ENCODE data around the gene CRYGS. TPM values are rescaled to one million over a fixed set of nuclear protein-coding genes. Genes with fewer than 3 reads are reported as not detected.
"Not testable (repeated sequence)": the region's sequence is repeated elsewhere in the genome, so short reads cannot be mapped to it uniquely, and the experiment has no call there.

CRYGS gene
- total and polyA plus RNA-seq, 10 donors, result 4.2 to 24.8 (median 6.8) TPM

DNA sequence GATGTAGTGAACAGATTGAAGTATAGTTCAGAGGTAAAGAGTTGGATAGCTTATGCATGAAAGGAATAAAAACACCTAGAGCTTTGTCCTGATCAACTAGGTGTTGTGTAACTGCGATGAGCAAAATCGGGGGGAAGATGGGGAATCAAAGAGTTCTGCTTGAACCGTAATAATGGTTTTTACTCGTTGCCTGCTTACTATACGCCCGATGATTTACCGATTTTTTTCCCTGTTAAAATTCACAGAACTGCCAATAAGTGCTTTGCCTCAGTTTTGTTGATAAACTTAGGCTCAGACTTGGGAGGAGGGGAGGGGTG is 25.6 kb upstream of the CRYGS start:
- intact Hi-C loops (cut with DNase I; ENCODE audit: low total_unique reads), result loop anchor here (10.0 kb wide), 1 partner anchor 215 kb away; the partner anchor contains the start of gene EIF4A2
- WGBS, 5 donors, result 5 to 13% (median 7%) methylated on average over 7 of the region's 7 CpGs
- H3K4me1 ChIP-seq, result peaks cover 27 to 88% (median 59%) of the 10 kb centered on the region in 6 donors

DNA sequence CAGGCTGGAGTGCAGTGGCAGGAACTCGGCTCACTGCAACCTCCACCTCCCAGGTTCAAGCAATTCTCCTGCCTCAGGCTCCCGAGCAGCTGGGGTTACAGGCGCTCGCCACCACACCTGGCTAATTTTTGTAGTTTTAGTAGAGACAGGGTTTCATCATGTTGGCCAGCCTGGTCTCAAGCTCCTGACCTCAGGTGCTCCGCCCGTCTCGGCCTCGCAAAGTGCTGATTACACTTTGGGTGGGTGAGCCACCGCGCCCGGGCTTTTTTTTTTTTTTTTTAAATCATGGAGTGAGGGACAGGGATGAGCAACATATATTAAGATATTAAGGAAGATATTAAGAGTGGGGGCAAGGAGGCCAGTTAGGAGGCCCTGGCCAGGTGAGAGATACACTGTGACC is 25.2 kb upstream of the CRYGS start:
- Histone ChIP-seq H3K4me3 (peak overlapping the region in 7 of 8 donors; percentile 68 to 92 (median 82)), H3K36me3 (peaks cover 0 to 25% (median 17%) of the 10 kb centered on the region in 6 donors), H3K4me1 (peaks cover 24 to 88% (median 58%) of the 10 kb centered on the region in 6 donors), H3K27ac (peak overlapping the region in 5 of 8 donors; percentile 90 to 97 (median 94))
- H3K9me3 ChIP-seq; intact Hi-C loops (cut with DNase I; ENCODE audit: low total_unique reads); H3K27me3 ChIP-seq (replicated peaks in 1 of 7): not testable (repeated sequence)
- WGBS, 5 donors, result 86 to 96% (median 92%) methylated on average over 11 of the region's 11 CpGs
- peak; percentile 74 for DNase-seq

More for the DNA sequence above, 25.6 kb upstream of the CRYGS start:
- peaks cover 0 to 28% (median 19%) of the 10 kb centered on the region in 6 donors for H3K36me3 ChIP-seq
- no peaks in the 10 kb centered on the region for H3K9me3 ChIP-seq
- H3K27me3 ChIP-seq (replicated peaks in 1 of 7), result no peaks in the 10 kb centered on the region
- DNase-seq, result no peak
- TF ChIP-seq, protein P1, sequence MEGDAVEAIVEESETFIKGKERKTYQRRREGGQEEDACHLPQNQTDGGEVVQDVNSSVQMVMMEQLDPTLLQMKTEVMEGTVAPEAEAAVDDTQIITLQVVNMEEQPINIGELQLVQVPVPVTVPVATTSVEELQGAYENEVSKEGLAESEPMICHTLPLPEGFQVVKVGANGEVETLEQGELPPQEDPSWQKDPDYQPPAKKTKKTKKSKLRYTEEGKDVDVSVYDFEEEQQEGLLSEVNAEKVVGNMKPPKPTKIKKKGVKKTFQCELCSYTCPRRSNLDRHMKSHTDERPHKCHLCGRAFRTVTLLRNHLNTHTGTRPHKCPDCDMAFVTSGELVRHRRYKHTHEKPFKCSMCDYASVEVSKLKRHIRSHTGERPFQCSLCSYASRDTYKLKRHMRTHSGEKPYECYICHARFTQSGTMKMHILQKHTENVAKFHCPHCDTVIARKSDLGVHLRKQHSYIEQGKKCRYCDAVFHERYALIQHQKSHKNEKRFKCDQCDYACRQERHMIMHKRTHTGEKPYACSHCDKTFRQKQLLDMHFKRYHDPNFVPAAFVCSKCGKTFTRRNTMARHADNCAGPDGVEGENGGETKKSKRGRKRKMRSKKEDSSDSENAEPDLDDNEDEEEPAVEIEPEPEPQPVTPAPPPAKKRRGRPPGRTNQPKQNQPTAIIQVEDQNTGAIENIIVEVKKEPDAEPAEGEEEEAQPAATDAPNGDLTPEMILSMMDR (IDR thresholded peaks at IDR 0.05 in 8 of 11, conservative IDR thresholded peaks at IDR 0.05 in 3 of 11), result no peak
- TF ChIP-seq POLR2AphosphoS5 (IDR thresholded peaks at IDR 0.05) (no peak), POLR2A (IDR thresholded peaks at IDR 0.05) (no peak)
- H3K4me3 ChIP-seq, result peak overlapping the region; percentile 39 to 92 (median 80)
- peak overlapping the region; percentile 54 to 97 (median 93) for H3K27ac ChIP-seq

DNA sequence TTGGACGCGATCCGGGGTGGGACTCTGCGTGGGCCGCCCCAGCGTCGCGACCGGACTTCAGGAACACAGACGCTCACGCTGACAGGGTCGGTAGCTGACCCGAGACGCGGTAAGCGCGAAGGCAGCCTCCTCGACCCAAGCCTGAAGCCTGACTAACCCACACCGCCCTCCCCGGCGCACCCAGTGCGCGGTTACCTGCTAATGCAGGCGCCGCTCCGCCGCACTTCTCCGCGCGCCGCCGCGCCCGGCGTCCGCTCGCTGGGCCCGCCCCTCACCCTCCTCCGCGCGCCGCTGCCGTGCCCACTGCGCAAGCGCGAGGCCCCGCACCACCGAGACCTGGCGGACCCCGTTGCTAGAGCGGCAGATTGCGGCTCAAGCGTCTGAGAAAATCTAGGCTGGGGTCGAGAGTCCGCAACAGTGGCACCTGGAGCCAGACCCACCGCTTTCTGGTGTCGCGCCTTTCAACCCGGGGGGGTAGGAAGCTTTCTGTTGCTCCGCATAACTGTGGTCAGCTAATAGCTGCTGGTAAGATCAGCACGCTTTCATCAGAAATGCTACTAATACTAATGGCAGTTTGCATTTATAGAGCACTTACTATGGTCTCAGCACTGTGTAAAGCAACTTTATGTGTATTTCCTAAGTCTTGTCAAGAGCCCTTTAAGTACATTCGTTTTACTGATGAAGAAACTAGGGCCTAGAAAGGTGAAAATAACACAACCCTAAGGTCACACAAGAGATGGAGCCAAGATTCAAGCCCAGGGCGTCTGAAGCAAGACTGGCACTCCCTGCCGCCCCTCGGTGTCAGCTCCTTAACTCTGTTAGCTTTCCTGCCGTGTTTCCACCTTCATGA is 23.1 kb upstream of the CRYGS start, which contains the start of gene TBCCD1:
TSS of gene TBCCD1 (minus strand) at position 268 of the 850 bp plus-strand sequence. CDS start 3,010 bp downstream, outside the sequence.
- Histone ChIP-seq H3K4me1 (peaks cover 29 to 88% (median 64%) of the 10 kb centered on the region in 6 donors), H3K4me3 (peak within 1 kb of the TSS; percentile 58 to 92 (median 72)), H3K27me3 (replicated peaks in 1 of 7) (no peaks in the 10 kb centered on the region), H3K9me3 (no peaks in the 10 kb centered on the region), H3K36me3 (peaks cover 0 to 22% (median under 1%) of the 10 kb centered on the region in 6 donors), H3K27ac (peak within 1 kb of the TSS; percentile 57 to 94 (median 91))
- intact Hi-C loops (cut with DNase I; ENCODE audit: low total_unique reads), result no loop called here
- peak; percentile 99 for DNase-seq
- TF ChIP-seq, protein P1 (IDR thresholded peaks at IDR 0.05 in 8 of 11, conservative IDR thresholded peaks at IDR 0.05 in 3 of 11), result peak in 1 of 11 experiments; percentile 17
- peak; percentile 16 to 94 (median 36) for TF ChIP-seq POLR2A (IDR thresholded peaks at IDR 0.05)
- peak; percentile 95 to 97 (median 96) for TF ChIP-seq POLR2AphosphoS5 (IDR thresholded peaks at IDR 0.05)
- WGBS, 5 donors, result 0 to 1% (median 0%) methylated on average over 16 to 66 of the region's 66 CpGs

- Histone ChIP-seq H3K27ac (peak overlapping the region; percentile 57 to 94 (median 91)), H3K27me3 (replicated peaks in 1 of 7) (no peaks in the 10 kb centered on the region), H3K4me1 (peaks cover 24 to 88% (median 61%) of the 10 kb centered on the region in 6 donors), H3K4me3 (peak overlapping the region; percentile 58 to 92 (median 72)), H3K9me3 (no peaks in the 10 kb centered on the region), H3K36me3 (peaks cover 0 to 24% (median 3%) of the 10 kb centered on the region in 6 donors)
- 0 to 2% (median 0%) methylated on average over 7 to 14 of the region's 14 CpGs for WGBS, 5 donors
- intact Hi-C loops (cut with DNase I; ENCODE audit: low total_unique reads), result no loop called here
- TF ChIP-seq POLR2A (IDR thresholded peaks at IDR 0.05), result no peak
- no peak for DNase-seq
Measured at GRCh38 chr3:186566772-186567071, 22.5 kb upstream of the CRYGS start.

DNA sequence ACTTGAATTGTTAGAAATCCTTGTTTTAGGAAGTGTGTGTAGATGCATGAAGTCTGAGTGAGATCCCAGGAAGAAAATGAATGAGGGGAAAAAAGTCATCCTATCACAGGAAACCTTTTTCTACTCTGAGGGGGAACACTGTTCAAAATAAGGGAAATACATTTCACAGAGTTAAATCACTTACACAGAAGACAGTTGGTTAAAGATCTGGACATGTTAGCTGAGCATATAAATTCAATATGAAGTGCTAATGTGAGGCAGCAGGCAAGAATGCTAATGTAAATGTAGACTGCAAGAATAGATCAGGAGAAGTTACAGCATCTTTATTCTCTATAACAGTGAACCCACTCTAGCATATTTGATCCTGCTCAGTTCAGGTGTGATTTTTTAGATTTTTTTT is 20.4 kb upstream of the CRYGS start:
- TF ChIP-seq POLR2AphosphoS5 (IDR thresholded peaks at IDR 0.05), result no peak
- H3K27ac ChIP-seq, result no peak overlapping the region
- H3K4me1 ChIP-seq, result peaks cover 18 to 94% (median 56%) of the 10 kb centered on the region in 6 donors
- no peak for DNase-seq
- H3K9me3 ChIP-seq, result no peaks in the 10 kb centered on the region
- intact Hi-C loops (cut with DNase I; ENCODE audit: low total_unique reads), result no loop called here
- H3K36me3 ChIP-seq, result peaks cover 0 to 39% (median 4%) of the 10 kb centered on the region in 6 donors
- H3K27me3 ChIP-seq (replicated peaks in 1 of 7), result no peaks in the 10 kb centered on the region
- no peak overlapping the region for H3K4me3 ChIP-seq

Measured in spleen (tissue), 11 donors.